ENCODE results near the gene HIRA. TPM values are rescaled to one million over a fixed set of nuclear protein-coding genes. Genes with fewer than 3 reads are reported as not detected.
"Not testable (repeated sequence)": the region's sequence is repeated elsewhere in the genome, so short reads cannot be mapped to it uniquely, and the experiment has no call there.

The HIRA gene
- total and polyA plus RNA-seq, 8 donors: 6.4 to 47.2 (median 12.6) TPM

DNA sequence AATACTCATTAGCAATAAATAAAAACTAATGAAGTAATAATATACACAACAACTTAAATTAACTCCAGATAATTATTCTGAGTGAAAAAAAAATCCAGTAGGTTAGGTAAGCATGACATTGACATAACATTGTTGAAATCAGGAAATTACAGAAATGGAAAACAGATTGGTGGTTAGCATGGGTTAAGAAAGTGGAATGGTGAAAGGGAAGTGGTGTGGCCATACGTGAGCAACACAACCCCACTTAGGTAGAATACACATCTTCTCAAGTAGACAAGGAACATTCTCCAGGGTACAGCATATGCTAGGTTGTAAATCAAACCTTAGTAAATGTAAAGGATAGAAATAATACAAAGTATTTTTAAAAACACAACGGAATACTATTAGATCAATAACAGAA is 109.8 kb downstream of the HIRA start:
- 78 to 91% (median 83%) methylated on average over 2 of the region's 2 CpGs for WGBS, 5 donors
- Histone ChIP-seq H3K27me3 (no peaks in the 10 kb centered on the region), H3K4me1 (no peaks in the 10 kb centered on the region), H3K9me3 (peaks cover 6 to 21% (median 18%) of the 10 kb centered on the region in 4 donors), H3K4me3 (no peak overlapping the region), H3K36me3 (no peaks in the 10 kb centered on the region), H3K27ac (no peak overlapping the region)
- no peak for DNase-seq
- intact Hi-C loops (cut with DNase I; ENCODE audit: low total_unique reads): no loop called here
- TF ChIP-seq POLR2A (IDR thresholded peaks at IDR 0.05) (no peak), POLR2AphosphoS5 (IDR thresholded peaks at IDR 0.05) (no peak), CTCF (IDR thresholded peaks at IDR 0.05) (no peak), EP300 (IDR thresholded peaks at IDR 0.05) (no peak)

- intact Hi-C loops (cut with DNase I; ENCODE audit: low total_unique reads); H3K27me3 ChIP-seq: not testable (repeated sequence)
Measured at GRCh38 chr22:19320136-19320535, 111.4 kb downstream of the HIRA start.

DNA sequence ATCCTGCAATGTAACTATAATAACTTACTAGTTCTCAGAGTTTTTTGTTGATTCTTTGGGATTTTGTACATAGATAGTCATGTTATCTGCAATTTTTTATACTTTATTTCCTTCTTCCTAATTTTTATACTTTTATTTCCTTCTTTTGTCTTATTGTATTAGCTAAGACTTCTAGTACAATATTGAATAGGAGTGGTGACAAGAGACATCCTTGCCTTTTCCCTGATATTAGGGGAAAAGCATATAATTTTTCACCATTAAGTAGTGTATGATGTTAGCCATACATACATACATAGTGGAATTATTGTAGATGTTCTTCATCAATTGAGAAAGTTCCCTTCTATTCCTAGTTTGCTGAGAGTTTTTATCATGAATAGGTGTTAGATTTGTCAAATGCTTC is 112.3 kb downstream of the HIRA start:
- H3K4me1 ChIP-seq: no peaks in the 10 kb centered on the region
- TF ChIP-seq POLR2AphosphoS5 (IDR thresholded peaks at IDR 0.05) (no peak), POLR2A (IDR thresholded peaks at IDR 0.05) (no peak), CTCF (IDR thresholded peaks at IDR 0.05) (no peak), EP300 (IDR thresholded peaks at IDR 0.05) (no peak)
- no peak overlapping the region for H3K27ac ChIP-seq
- intact Hi-C loops (cut with DNase I; ENCODE audit: low total_unique reads): no loop called here
- no peaks in the 10 kb centered on the region for H3K36me3 ChIP-seq
- no peak overlapping the region for H3K4me3 ChIP-seq
- DNase-seq: no peak
- peaks cover 13 to 41% (median 34%) of the 10 kb centered on the region in 4 donors for H3K9me3 ChIP-seq
- H3K27me3 ChIP-seq: no peaks in the 10 kb centered on the region

More at GRCh38 chr22:19320136-19320535, 111.4 kb downstream of the HIRA start:
- H3K4me3 ChIP-seq, DNase-seq, H3K27ac ChIP-seq, H3K4me1 ChIP-seq, H3K36me3 ChIP-seq: not testable (repeated sequence)
- WGBS, 5 donors: 91 to 95% (median 93%) methylated on average over 8 of the region's 8 CpGs
- H3K9me3 ChIP-seq: peaks cover 13 to 37% (median 29%) of the 10 kb centered on the region in 4 donors

GRCh38 chr22:19317865-19318264 is 113.7 kb downstream of the HIRA start:
- intact Hi-C loops (cut with DNase I; ENCODE audit: low total_unique reads): no loop called here

More at GRCh38 chr22:19317865-19318264, 113.7 kb downstream of the HIRA start:
- H3K36me3 ChIP-seq: no peaks in the 10 kb centered on the region
- H3K27me3 ChIP-seq: no peaks in the 10 kb centered on the region
- peaks cover 13 to 42% (median 35%) of the 10 kb centered on the region in 4 donors for H3K9me3 ChIP-seq
- DNase-seq: no peak
- no peak overlapping the region for H3K4me3 ChIP-seq
- no peak for TF ChIP-seq CTCF (IDR thresholded peaks at IDR 0.05)
- no peak for TF ChIP-seq POLR2A (IDR thresholded peaks at IDR 0.05)
- TF ChIP-seq EP300 (IDR thresholded peaks at IDR 0.05): no peak
- TF ChIP-seq POLR2AphosphoS5 (IDR thresholded peaks at IDR 0.05): no peak
- no peak overlapping the region for H3K27ac ChIP-seq
- no peaks in the 10 kb centered on the region for H3K4me1 ChIP-seq

Data from stomach (tissue), 9 donors.